Epidermal melanocyte (primary cell): ENCODE data around the gene NDFIP1.
"Not testable (repeated sequence)": the region's sequence is repeated elsewhere in the genome, so short reads cannot be mapped to it uniquely, and the experiment has no call there.

Source experiments
- DNase-seq: peaks from one replicate; pipeline ENCODE4 v3.0.0; 2011; ENCODE audit warnings: low spot score; ENCODE audit not compliant: insufficient read length

Gene NDFIP1

GRCh38 chr5:142151436-142152383 lies 43.1 kb downstream of the NDFIP1 start:
- DNase-seq = no peak

- DNase-seq = no peak
Observed at GRCh38 chr5:142152384-142152732, 43.8 kb downstream of the NDFIP1 start.

DNA sequence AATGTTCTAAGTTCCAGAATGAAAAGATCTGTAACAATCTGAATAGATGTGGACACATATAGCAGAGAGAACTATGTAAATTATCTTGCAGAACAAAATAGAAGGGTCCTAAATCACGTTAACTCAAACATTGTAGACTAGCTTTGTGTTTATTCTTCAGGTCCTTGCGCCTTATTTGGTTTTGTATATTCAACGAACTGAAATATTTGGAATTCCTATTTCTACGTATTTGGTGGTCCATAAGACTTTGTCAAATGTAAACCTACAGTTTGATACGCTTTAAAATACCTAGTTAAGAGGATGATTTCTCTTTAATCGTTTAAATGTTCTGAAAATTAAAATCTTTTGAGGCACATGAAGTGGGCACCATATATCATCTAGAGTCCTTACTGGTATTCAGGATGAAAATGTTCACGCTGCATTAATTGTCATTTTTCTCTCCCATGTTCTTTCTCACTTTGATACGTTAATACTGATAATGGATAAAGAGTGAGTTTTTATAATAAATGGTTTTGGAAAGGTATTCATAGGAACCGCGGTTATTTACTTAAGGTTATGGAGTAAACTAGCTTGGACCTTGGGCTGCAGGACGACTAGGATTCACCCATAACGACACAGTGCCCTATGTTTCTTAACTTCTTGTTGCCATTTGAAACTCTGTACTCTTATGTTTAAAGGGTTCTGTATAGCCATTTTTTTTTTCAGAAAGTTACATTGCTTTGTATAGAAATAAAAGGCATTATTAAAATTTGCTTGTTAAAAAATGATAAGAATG lies 45.3 kb downstream of the NDFIP1 start:
- no peak for DNase-seq

DNA sequence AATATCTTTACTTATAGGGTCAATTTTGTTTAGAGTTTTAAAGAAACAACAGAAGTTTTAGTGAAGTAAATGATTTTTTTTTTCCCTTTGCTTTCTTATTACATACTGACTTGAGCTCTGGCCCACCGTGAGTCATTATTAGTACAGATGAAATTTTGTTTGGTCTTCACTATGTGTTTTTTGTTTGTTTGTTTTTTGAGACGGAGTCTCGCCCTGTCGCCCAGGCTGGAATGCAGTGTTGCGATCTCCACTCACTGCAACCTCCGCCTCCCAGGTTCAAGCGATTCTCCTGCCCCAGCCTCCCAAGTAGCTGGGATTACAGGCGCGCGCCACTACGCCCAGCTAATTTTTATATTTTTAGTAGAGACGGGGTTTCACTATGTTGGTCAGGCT lies 45.9 kb downstream of the NDFIP1 start:
- DNase-seq = not testable (repeated sequence)

- no peak for DNase-seq
Observed at GRCh38 chr5:142156839-142157463, 48.4 kb downstream of the NDFIP1 start.

DNA sequence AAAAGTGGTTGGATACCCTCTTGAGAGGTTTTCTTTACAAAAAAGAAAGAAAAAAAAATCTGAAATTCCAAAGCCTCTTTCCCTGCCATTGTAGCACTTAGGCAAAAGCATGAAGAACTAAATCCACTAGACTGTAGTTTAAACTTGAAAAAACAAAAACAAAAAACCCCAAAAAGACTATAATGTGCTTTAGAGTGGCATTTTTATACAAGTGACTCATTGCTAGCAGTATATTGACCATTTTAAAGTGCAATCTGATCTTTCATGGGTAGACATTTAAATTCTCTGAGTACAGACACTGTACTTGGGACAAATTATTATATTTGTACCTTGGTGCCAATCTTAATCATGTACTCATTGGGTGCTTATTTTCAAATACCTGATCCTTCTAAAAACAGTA lies 50.8 kb downstream of the NDFIP1 start:
- no peak for DNase-seq

DNA sequence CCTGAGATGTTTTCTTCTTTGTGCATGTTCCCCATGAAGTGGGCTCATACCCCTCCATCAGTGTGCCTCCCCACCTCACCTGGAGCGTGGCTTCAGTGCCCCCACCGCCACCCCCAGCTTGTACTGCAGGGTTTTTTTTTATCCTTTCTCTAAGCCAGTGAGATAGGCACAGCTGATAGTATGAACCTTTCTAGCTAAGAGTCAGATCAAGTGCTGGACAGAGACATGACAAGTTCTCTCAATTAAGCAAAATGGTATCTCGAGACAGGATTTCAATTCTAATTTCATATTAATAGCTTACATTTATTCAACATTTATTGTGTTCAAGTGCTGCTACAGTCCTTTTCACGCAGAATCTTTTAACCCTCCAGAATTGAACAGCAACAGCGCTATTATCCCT lies 55.7 kb downstream of the NDFIP1 start:
- no peak for DNase-seq

- DNase-seq = no peak
Observed at GRCh38 chr5:142166754-142167153, 58.2 kb downstream of the NDFIP1 start.

DNA sequence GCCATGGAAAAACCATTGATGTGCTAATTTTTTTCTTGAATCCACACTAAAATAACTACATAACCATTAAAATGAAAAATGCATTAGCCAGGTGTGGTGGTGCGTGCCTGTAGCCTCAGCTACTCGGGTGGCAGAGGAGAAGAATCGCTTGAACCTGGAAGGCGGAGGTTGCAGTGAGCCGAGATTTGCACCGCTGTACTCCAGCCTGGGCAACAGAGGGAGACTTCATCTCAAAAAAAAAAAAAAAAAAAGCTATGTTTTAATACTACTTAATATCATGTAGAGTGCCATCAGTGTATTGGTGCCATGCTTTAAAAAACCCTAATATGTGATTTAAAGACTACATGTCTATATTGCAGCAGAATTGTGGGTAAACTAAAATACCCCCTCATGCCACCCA lies 58.9 kb downstream of the NDFIP1 start:
- DNase-seq = no peak

DNA sequence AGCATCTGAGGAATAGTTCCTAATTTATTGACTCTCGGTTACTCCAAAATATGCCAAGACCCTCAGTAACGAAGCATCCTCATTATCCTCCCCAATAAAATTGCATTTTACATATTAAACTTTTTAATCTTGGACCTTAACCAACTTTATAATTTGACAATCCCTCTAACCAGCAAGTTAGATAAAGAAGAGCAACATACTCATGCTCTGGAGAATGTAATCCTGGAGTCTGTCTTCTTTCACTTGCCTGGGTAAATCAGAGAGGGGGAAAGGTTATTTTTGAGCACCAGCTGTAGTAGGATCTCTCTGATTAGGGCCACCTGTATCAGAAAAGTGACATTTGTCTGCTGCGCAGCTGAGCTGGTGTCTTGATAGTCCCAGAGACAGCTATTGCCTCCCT lies 59.8 kb downstream of the NDFIP1 start:
- DNase-seq = no peak

DNA sequence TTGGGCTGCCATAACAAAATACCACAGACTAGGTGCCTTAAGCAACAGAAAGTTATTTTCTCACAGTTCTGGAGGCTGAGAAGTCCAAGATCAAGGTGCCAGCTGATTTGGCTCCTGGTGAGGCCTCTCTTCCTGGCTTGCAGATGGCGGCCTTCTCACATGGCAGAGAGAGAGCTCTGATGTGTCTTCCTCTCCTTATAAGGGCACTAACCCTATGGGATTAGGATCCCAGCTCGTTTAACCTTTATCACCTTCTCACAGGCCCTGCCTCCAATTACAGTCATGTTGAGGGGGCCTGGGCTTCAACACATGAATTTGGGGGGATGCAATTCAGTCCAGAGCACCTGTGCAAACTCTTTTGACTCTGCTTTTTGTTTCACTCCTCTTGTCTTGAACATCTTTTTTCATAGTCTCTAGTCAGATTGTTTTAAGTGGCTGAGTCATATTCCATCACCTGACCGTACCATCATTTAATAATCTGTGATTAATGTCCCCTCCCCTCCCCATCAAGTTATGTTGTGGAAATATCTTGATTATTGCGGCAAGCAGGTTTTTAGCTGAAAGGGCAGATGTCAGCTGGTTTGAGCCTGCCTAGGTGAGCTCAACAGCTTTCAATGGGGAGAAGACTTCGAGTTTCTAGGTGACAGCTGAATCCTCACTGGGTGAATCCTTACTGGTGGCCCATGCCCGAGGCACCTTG lies 61.8 kb downstream of the NDFIP1 start:
- no peak for DNase-seq

- DNase-seq = no peak
Observed at GRCh38 chr5:142171270-142171669, 62.7 kb downstream of the NDFIP1 start.

GRCh38 chr5:142175039-142175438 lies 66.5 kb downstream of the NDFIP1 start:
- DNase-seq = no peak

DNA sequence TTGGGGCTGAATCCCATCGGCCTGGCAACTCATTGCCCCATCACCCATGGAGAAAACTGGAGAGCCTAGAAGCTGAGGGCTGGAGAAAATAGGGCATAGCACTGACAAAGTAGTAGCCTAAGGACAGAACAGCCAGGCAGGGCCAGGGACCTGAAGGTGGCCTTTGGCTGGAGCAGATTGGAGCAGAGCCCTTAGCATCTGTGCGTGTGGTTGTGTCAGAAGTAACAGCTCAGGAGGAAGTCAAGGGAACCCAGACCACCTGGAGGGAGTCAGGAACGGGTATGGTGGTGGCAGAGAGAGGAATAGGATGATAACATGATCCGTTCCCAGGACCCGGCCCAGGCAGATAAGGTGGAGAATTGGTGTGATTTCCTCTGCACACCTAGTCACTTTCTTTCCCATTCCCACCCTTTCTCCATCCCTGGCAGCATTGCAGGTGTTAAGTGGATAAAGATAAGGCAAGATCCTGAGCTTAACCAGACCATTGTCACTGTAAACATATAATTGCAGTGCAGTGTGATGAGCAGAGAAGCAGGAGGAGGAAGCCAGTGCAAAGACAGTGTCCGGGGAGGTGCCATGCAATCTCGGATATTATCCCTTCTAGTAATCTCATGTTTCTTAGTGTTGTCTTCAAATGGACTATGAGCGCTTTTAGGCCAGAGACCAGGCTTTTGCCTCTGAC lies 67.0 kb downstream of the NDFIP1 start:
- no peak for DNase-seq

DNA sequence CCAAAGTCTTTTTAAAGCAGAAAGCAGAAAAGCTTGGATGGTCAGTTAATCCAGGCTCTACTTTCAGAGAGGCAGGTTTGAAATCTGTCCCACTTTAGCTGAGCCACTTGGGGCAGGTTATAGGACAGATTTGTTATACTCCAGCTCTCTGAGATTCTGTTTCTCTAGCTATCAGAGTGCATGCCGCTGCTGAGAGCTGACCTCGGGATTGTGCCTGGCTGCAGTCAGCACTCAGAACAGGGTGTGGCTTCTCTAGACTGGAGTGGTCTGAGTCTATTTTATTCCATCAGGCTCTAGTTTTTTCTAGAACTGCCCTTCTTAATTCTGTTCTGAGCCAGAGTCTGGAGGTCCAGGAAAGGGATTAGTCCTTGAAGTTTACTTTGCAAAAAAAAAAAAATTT lies 67.7 kb downstream of the NDFIP1 start:
- DNase-seq = no peak

- no peak for DNase-seq
Observed at GRCh38 chr5:142178651-142179050, 70.1 kb downstream of the NDFIP1 start.

- DNase-seq = no peak
Observed at GRCh38 chr5:142179776-142180387, 71.3 kb downstream of the NDFIP1 start.

GRCh38 chr5:142181096-142181495 lies 72.5 kb downstream of the NDFIP1 start:
- DNase-seq = no peak

DNA sequence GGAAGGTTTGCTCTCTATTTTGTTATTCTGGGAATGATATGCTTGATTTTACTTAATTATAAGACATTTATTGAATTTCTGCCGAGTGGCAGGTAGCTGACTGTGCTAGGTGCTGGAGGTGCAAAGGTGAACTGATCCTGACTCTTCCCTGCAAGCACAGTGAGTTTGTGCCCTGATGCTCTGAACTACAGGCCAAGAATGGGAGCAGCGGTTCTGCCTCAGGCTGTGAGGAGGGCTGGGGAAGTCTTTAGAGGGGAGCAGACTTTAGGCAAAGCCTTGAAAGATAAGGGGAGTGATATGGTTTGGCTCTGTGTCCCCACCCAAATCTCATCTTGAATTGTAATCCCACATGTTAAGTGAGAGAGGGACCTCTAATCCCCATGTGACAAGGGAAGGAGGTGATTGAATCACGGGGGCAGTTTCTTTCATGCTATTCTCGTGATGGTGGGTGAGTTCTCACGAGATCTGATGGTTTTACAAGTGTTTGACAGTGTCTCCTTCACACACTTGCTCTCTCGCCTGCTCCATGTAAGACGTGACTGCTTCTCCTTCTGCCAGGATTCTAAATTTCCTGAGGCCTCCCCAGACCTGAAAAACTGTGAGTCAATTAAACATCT lies 73.1 kb downstream of the NDFIP1 start:
- no peak for DNase-seq

GRCh38 chr5:142182840-142183239 lies 74.3 kb downstream of the NDFIP1 start:
- DNase-seq = no peak
